ENCODE measurements around the gene VSIG8. TPM values are rescaled to one million over a fixed set of nuclear protein-coding genes. Genes with fewer than 3 reads are reported as not detected.

The VSIG8 gene
- total and polyA plus RNA-seq, 2 of the 8 experiments (the other 6 are each of a cell fraction or from before 2014, with no cell fraction given): not detected

DNA sequence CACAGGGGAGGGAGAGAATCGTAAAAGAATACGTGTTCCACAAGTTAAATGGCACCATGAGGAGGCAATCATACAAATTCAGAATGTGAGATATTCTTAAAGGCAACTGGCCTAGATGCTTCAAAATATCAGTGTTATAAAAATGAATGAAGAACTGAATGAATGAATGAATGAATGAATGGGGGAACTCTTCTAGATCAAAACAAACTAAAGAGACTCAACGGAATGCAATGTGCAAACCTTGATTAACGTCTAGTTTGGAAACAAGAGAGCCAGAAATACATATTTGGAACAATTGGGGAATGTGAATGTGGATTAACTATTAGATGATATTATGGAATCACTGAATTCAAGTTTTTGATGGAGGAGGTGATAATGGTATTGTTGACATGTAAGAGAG lies 20.7 kb upstream of the VSIG8 start:
- no peak overlapping the region for H2BK15ac ChIP-seq (ENCODE audit: low read length)
- H3K9me3 ChIP-seq (ENCODE audit: insufficient read depth in 2 of 2, low read depth in 1 of 2, low read length in 1 of 2): no peaks in the 10 kb centered on the region
- no peak overlapping the region for H2BK20ac ChIP-seq (ENCODE audit: low read length)
- H3K23me2 ChIP-seq (ENCODE audit: low read depth, low read length): no peaks in the 10 kb centered on the region; the same call in 1 of the 2 replicates
- H3K9ac ChIP-seq (replicated peaks in 1 of 4; ENCODE audit: extremely low read depth in 1 of 4, low read depth in 3 of 4, low read length in 3 of 4): no peak overlapping the region
- no peak for TF ChIP-seq BCL11A (IDR thresholded peaks at IDR 0.05; ENCODE audit: low read depth in 2 of 2, low read length in 2 of 2)
- no peak for TF ChIP-seq POLR2AphosphoS5 (IDR thresholded peaks at IDR 0.05; ENCODE audit: low read depth, low read length)
- TF ChIP-seq, protein P1, sequence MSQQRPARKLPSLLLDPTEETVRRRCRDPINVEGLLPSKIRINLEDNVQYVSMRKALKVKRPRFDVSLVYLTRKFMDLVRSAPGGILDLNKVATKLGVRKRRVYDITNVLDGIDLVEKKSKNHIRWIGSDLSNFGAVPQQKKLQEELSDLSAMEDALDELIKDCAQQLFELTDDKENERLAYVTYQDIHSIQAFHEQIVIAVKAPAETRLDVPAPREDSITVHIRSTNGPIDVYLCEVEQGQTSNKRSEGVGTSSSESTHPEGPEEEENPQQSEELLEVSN (IDR thresholded peaks at IDR 0.05): no peak
- no peak for TF ChIP-seq RNF2 (IDR thresholded peaks at IDR 0.05; ENCODE audit: borderline replicate concordance, low read depth, low read length, missing control alignments, poor library complexity, severe bottlenecking)
- no peak for TF ChIP-seq BRCA1 (IDR thresholded peaks at IDR 0.05; ENCODE audit: low read depth, low read length)
- TF ChIP-seq KDM5A (IDR thresholded peaks at IDR 0.05; ENCODE audit: low read length): no peak
- no peak for TF ChIP-seq JUN (IDR thresholded peaks at IDR 0.05; ENCODE audit: low read depth, low read length)
- no peak overlapping the region for H2AFZ ChIP-seq (ENCODE audit: low read length)
- H3K27me3 ChIP-seq (replicated peaks in 1 of 4; ENCODE audit: control insufficient read depth in 3 of 4, extremely low read depth in 1 of 4, insufficient read depth in 3 of 4, low read length in 3 of 4): no peaks in the 10 kb centered on the region; a peak in 1 of 7 replicates
- H3K79me1 ChIP-seq (ENCODE audit: low read depth, low read length): no peaks in the 10 kb centered on the region
- no peak overlapping the region for H2AK5ac ChIP-seq (ENCODE audit: low read depth, low read length)
- H3K4me2 ChIP-seq (ENCODE audit: insufficient read depth in 1 of 2, low read depth in 2 of 2, low read length in 2 of 2): no peak overlapping the region
- FAIRE-seq (no peak), DNase-seq (ENCODE audit: low read depth in 1 of 2, low spot score in 2 of 2) (no peak)
- no peak overlapping the region for H3K14ac ChIP-seq (ENCODE audit: insufficient read length)
- no peak overlapping the region for H4K5ac ChIP-seq (ENCODE audit: insufficient read length, low read depth, low read length)
- no peaks in the 10 kb centered on the region for H3K79me2 ChIP-seq (ENCODE audit: control insufficient read depth in 1 of 2, insufficient read depth in 2 of 2, low read length in 2 of 2)
- H3K27ac ChIP-seq (ENCODE audit: low read depth, low read length): no peak overlapping the region
- no peaks in the 10 kb centered on the region for H4K20me1 ChIP-seq (replicated peaks in 1 of 2; ENCODE audit: control insufficient read depth in 1 of 2, insufficient read depth in 2 of 2, low read length in 2 of 2)
- H2BK12ac ChIP-seq (ENCODE audit: low read depth, low read length): no peak overlapping the region
- no peak overlapping the region for H2BK120ac ChIP-seq (replicated peaks; ENCODE audit: low read depth, low read length)
- no peaks in the 10 kb centered on the region for H3K36me3 ChIP-seq (ENCODE audit: control insufficient read depth in 2 of 4, insufficient read depth in 4 of 4, low read length in 3 of 4)
- H2BK5ac ChIP-seq (ENCODE audit: low read depth, low read length): no peak overlapping the region
- ChIA-PET POLR2A (ENCODE audit: partially characterized antibody) (no interaction called here), CTCF (ENCODE audit: partially characterized antibody) (interaction anchor here (5.6 to 20.8 kb wide), 2 partner anchors 8 to 79 kb away, joined by 62 to 645 read pairs; partner anchors contain the start of gene FCRL6)
- H3K4me1 ChIP-seq (replicated peaks in 1 of 4; ENCODE audit: control insufficient read depth in 3 of 4, insufficient read depth in 4 of 4, low read length in 3 of 4): no peaks in the 10 kb centered on the region
- no peak overlapping the region for H3K56ac ChIP-seq (replicated peaks; ENCODE audit: insufficient read length, low read depth, low read length)
- H3K4me3 ChIP-seq (ENCODE audit: extremely low read depth in 1 of 4, insufficient read depth in 2 of 4, low read depth in 3 of 4, low read length in 4 of 4): no peak overlapping the region
- H4K8ac ChIP-seq (ENCODE audit: extremely low read depth, insufficient read depth, low read length): no peak overlapping the region
- H3K4ac ChIP-seq (replicated peaks; ENCODE audit: insufficient read length, low read depth, low read length): no peak overlapping the region
- no peak overlapping the region for H3K18ac ChIP-seq (ENCODE audit: extremely low read depth, low read length)
- 62% methylated on average over 4 of the region's 4 CpGs; no CpG with 5 or more reads in 1 of the 2 experiments for WGBS, 2 experiments (ENCODE audit: extremely low coverage in 1 of 2, insufficient coverage in 1 of 2, insufficient read length in 1 of 2, insufficient replicate concordance in 2 of 2, low coverage in 1 of 2, low lambda C conversion rate in 2 of 2, missing lambda C conversion rate in 1 of 2)
- H3K23ac ChIP-seq (ENCODE audit: insufficient read length): no peak overlapping the region
- H4K91ac ChIP-seq (replicated peaks; ENCODE audit: insufficient read length, low read length): no peak overlapping the region
